OCI-LY7 (cell line): ENCODE measurements around the gene MYO18B. TPM values are rescaled to one million over a fixed set of nuclear protein-coding genes. Genes with fewer than 3 reads are reported as not detected.

Experiments used
- BruUV-seq: library from RNA; stranded (reverse); fragments of 400-500 nt; replicated peaks from 2 replicates; lab custom pipeline; 2021; lab: Mats Ljungman, UMichigan
- CTCF ChIA-PET: fragments of 300-600 bp; sonication (Branson Sonifier 250); formaldehyde crosslinking; loops from one replicate; lab custom pipeline; 2022; ENCODE audit warnings: antibody characterized with exemption; ENCODE audit not compliant: unreplicated experiment; lab: Charles Lee
- POLR2A ChIA-PET: fragments of 300-600 bp; sonication (Branson Sonifier 250); formaldehyde crosslinking; loops from one replicate; lab custom pipeline; 2022; ENCODE audit warnings: antibody characterized with exemption; lab: Charles Lee
- DNase-seq: peaks from one replicate; pipeline ENCODE4 v3.0.0-alpha.2; 2015; ENCODE audit warnings: low spot score
- H2AFZ ChIP-seq: fragments of 200-600 bp; sonication (generic), shearing (Covaris generic); 2 replicates; pipeline ENCODE4 v1.6.1; 2014; ENCODE audit warnings: mild to moderate bottlenecking, antibody characterized with exemption, low read length, moderate library complexity
- H3K27ac ChIP-seq: fragments of 200-600 bp; sonication (generic); 2 replicates; pipeline ENCODE4 v1.5.1; 2014; ENCODE audit warnings: mixed run types, low read depth, mild to moderate bottlenecking, moderate library complexity, low read length, inconsistent platforms; ENCODE audit not compliant: poor library complexity, severe bottlenecking
- H3K36me3 ChIP-seq: fragments of 200-600 bp; sonication (generic); 2 replicates; pipeline ENCODE4 v1.6.1; 2014; ENCODE audit warnings: mild to moderate bottlenecking, antibody characterized with exemption, low read length, moderate library complexity, mixed read lengths; ENCODE audit not compliant: insufficient read depth
- H3K4me1 ChIP-seq: fragments of 200-600 bp; sonication (generic); 2 replicates; pipeline ENCODE4 v1.5.1; 2014; ENCODE audit warnings: mild to moderate bottlenecking, low read length; ENCODE audit not compliant: insufficient read depth, poor library complexity, severe bottlenecking
- H3K4me2 ChIP-seq: fragments of 200-600 bp; sonication (generic); 2 replicates; pipeline ENCODE4 v1.6.1; 2014; ENCODE audit warnings: mild to moderate bottlenecking, low read length
- H3K4me3 ChIP-seq: fragments of 200-600 bp; sonication (generic); 2 replicates; pipeline ENCODE4 v1.5.1; 2014; ENCODE audit warnings: mild to moderate bottlenecking, low read depth, low read length; ENCODE audit not compliant: poor library complexity, severe bottlenecking
- H3K79me2 ChIP-seq: fragments of 200-600 bp; sonication (generic); 2 replicates; pipeline ENCODE4 v1.6.1; 2016; ENCODE audit warnings: low read depth, mild to moderate bottlenecking, low read length, moderate library complexity, mixed read lengths; ENCODE audit not compliant: insufficient read depth
- H3K9me2 ChIP-seq: fragments of 200-600 bp; sonication (generic); 2 replicates; pipeline ENCODE4 v1.6.1; 2016; ENCODE audit warnings: mild to moderate bottlenecking, low read length, mixed read lengths; ENCODE audit not compliant: insufficient read depth
- H3K9me3 ChIP-seq: fragments of 200-600 bp; sonication (generic); 2 replicates; pipeline ENCODE4 v1.6.1; 2014; ENCODE audit warnings: mild to moderate bottlenecking, mixed run types, low read length, mixed read lengths
- H4K20me1 ChIP-seq: fragments of 200-600 bp; sonication (generic); 2 replicates; pipeline ENCODE4 v1.6.1; 2014; ENCODE audit warnings: mild to moderate bottlenecking, antibody characterized with exemption, low read length, moderate library complexity, mixed read lengths; ENCODE audit not compliant: insufficient read depth
- EZH2phosphoT487 ChIP-seq: fragments of 200-600 bp; sonication (generic); IDR thresholded peaks from 2 replicates; pipeline ENCODE4 v1.6.1; 2018; ENCODE audit warnings: low read depth, borderline replicate concordance, mild to moderate bottlenecking, mixed run types, antibody characterized with exemption, low read length, moderate library complexity, mixed read lengths
- intact Hi-C: fragments of 100-400 bp; cut with micrococcal nuclease; formaldehyde crosslinking; loops from one replicate; pipeline ENCODE4 v1.10.0; 2022; ENCODE audit not compliant: unreplicated experiment
- total RNA-seq, 2 experiments: library from RNA; depleted of rRNA in 1 of 2; stranded (reverse); fragments of >200 nt in 1 of 2; shearing (Covaris generic) in 1 of 2; gene quantifications; 2 replicates each; pipeline ENCODE4 v1.2.3, GENCODE V29; 2014 to 2022
- TF ChIP-seq, protein P1 (sequence below): fragments of 200-600 bp; sonication (generic); conservative IDR thresholded peaks from 2 replicates; pipeline ENCODE4 v1.5.1; 2014; ENCODE audit warnings: mild to moderate bottlenecking, antibody characterized with exemption, low read length, moderate library complexity, mixed read lengths

MYO18B gene
- total RNA-seq, 2 experiments from 2014 or later: not detected

DNA sequence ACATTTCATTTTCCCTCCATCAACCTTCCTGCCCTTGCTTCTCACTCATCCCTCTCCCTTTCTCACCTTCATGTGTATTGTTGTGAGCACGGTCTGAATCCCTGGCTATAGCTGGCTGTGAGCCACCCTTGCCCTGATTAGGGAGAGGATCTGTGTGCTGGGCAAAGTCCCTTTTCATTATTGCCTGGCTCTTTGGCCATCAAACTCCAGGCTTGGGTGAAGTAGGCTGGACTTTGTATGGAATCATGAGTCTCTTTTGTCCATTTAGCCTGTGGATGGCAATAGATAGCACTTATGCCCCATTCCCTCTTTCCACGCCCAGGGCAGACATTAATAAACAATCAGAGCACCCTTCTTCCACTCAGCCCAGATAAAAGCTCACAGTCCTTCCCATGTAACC lies 6.7 kb downstream of the MYO18B start:
- TF ChIP-seq EZH2phosphoT487: no peak
- TF ChIP-seq, protein P1, sequence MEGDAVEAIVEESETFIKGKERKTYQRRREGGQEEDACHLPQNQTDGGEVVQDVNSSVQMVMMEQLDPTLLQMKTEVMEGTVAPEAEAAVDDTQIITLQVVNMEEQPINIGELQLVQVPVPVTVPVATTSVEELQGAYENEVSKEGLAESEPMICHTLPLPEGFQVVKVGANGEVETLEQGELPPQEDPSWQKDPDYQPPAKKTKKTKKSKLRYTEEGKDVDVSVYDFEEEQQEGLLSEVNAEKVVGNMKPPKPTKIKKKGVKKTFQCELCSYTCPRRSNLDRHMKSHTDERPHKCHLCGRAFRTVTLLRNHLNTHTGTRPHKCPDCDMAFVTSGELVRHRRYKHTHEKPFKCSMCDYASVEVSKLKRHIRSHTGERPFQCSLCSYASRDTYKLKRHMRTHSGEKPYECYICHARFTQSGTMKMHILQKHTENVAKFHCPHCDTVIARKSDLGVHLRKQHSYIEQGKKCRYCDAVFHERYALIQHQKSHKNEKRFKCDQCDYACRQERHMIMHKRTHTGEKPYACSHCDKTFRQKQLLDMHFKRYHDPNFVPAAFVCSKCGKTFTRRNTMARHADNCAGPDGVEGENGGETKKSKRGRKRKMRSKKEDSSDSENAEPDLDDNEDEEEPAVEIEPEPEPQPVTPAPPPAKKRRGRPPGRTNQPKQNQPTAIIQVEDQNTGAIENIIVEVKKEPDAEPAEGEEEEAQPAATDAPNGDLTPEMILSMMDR: no peak
- no peaks in the 10 kb centered on the region for H4K20me1 ChIP-seq
- no peaks in the 10 kb centered on the region for H3K9me3 ChIP-seq
- no peak for DNase-seq
- H3K4me2 ChIP-seq: no peak overlapping the region
- no peak overlapping the region for H2AFZ ChIP-seq
- ChIA-PET CTCF (no interaction called here), POLR2A (no interaction called here)
- no peaks in the 10 kb centered on the region for H3K9me2 ChIP-seq
- no peak overlapping the region for H3K4me3 ChIP-seq
- no peaks in the 10 kb centered on the region for H3K4me1 ChIP-seq
- BruUV-seq: no TSS peak
- intact Hi-C loops: no loop called here
- H3K79me2 ChIP-seq: no peaks in the 10 kb centered on the region
- no peaks in the 10 kb centered on the region for H3K36me3 ChIP-seq
- H3K27ac ChIP-seq: no peak overlapping the region

DNA sequence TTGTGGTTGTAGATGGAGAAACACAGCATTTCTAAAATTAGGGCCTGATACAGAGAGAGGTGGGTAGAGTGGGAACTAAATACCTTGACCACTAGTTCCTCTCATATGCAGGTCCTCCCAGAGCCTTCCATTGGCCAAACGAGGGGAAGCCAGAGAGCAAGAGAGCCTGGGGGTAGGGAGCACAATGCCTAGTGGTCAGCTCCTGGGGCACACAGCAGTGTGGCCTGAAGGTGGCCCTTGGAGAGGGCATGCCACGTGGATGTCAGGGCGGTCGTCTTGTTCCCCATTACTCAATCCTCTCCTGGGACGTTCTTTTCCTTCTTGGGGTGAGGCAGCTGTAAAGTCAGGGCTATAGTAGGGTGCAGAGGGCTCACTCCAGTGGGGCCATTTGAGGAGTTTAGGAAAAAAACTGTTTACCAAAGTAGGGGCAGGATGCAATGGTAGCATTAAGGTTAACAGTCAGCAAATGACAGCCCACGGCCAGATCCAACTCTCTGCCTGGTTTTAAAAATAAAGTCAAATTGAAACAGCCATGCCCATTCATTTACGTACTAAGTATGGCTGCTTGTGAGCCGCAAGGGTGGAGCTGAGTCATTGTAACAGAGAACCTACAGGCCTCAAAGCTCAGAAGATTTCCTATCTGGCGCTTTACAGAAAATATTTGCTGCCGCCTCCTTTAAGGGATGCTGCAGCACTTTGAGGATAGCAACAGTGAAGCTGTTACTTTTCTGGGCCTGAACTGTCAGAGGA lies 7.6 kb downstream of the MYO18B start:
- BruUV-seq: no TSS peak

More for the DNA sequence above, 7.6 kb downstream of the MYO18B start:
- Histone ChIP-seq H4K20me1 (no peaks in the 10 kb centered on the region), H3K4me2 (no peak overlapping the region), H3K27ac (no peak overlapping the region), H3K36me3 (no peaks in the 10 kb centered on the region), H3K9me3 (no peaks in the 10 kb centered on the region), H3K9me2 (no peaks in the 10 kb centered on the region), H3K4me1 (no peaks in the 10 kb centered on the region), H2AFZ (no peak overlapping the region), H3K79me2 (no peaks in the 10 kb centered on the region), H3K4me3 (no peak overlapping the region)
- intact Hi-C loops: no loop called here
- no peak for DNase-seq
- TF ChIP-seq EZH2phosphoT487: no peak
- TF ChIP-seq, protein P1: no peak
- POLR2A ChIA-PET: interaction anchor here (0.5 kb wide), 1 partner anchor 58 kb away, joined by 3 read pairs; no protein-coding TSS in a partner anchor
- CTCF ChIA-PET: no interaction called here
